ENCODE data around the gene PRDM16. TPM values are rescaled to one million over a fixed set of nuclear protein-coding genes. Genes with fewer than 3 reads are reported as not detected.

Gene PRDM16
- total and polyA plus RNA-seq, 2 experiments from 2014 or later: 0.14 to 0.16 TPM

DNA sequence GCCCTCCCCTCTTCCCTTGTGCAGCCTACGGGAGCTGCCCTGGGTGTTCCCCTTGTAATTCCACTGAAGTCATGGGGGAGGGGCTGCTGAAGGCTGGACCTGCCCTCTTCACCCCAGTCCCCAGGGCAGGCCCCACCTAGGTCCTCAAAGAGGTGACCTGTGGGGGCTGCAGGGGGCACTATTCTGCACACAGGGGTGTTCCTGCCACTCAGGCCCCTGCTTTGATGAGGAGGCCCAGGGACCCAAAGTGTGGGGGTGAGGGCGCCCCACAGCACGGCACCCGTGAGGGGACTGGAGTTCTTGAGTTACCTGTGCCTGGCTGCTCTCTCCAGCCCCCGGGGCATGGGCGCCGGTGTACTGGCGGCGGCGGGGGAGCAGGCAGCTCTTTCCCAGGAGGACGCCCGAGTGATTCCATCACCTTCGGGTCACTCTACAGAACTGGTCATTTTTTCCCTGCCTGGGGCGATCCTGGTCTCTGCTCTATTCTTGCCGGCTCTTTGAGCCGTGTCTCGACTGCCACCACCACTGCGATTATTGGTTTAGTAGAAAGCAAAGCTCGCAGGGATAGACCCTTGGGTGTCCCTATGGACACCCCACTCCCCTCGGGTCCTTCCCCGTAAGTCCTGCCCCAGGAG, 6.9 kb upstream of the PRDM16 start (continued):
- TF ChIP-seq, protein P1, sequence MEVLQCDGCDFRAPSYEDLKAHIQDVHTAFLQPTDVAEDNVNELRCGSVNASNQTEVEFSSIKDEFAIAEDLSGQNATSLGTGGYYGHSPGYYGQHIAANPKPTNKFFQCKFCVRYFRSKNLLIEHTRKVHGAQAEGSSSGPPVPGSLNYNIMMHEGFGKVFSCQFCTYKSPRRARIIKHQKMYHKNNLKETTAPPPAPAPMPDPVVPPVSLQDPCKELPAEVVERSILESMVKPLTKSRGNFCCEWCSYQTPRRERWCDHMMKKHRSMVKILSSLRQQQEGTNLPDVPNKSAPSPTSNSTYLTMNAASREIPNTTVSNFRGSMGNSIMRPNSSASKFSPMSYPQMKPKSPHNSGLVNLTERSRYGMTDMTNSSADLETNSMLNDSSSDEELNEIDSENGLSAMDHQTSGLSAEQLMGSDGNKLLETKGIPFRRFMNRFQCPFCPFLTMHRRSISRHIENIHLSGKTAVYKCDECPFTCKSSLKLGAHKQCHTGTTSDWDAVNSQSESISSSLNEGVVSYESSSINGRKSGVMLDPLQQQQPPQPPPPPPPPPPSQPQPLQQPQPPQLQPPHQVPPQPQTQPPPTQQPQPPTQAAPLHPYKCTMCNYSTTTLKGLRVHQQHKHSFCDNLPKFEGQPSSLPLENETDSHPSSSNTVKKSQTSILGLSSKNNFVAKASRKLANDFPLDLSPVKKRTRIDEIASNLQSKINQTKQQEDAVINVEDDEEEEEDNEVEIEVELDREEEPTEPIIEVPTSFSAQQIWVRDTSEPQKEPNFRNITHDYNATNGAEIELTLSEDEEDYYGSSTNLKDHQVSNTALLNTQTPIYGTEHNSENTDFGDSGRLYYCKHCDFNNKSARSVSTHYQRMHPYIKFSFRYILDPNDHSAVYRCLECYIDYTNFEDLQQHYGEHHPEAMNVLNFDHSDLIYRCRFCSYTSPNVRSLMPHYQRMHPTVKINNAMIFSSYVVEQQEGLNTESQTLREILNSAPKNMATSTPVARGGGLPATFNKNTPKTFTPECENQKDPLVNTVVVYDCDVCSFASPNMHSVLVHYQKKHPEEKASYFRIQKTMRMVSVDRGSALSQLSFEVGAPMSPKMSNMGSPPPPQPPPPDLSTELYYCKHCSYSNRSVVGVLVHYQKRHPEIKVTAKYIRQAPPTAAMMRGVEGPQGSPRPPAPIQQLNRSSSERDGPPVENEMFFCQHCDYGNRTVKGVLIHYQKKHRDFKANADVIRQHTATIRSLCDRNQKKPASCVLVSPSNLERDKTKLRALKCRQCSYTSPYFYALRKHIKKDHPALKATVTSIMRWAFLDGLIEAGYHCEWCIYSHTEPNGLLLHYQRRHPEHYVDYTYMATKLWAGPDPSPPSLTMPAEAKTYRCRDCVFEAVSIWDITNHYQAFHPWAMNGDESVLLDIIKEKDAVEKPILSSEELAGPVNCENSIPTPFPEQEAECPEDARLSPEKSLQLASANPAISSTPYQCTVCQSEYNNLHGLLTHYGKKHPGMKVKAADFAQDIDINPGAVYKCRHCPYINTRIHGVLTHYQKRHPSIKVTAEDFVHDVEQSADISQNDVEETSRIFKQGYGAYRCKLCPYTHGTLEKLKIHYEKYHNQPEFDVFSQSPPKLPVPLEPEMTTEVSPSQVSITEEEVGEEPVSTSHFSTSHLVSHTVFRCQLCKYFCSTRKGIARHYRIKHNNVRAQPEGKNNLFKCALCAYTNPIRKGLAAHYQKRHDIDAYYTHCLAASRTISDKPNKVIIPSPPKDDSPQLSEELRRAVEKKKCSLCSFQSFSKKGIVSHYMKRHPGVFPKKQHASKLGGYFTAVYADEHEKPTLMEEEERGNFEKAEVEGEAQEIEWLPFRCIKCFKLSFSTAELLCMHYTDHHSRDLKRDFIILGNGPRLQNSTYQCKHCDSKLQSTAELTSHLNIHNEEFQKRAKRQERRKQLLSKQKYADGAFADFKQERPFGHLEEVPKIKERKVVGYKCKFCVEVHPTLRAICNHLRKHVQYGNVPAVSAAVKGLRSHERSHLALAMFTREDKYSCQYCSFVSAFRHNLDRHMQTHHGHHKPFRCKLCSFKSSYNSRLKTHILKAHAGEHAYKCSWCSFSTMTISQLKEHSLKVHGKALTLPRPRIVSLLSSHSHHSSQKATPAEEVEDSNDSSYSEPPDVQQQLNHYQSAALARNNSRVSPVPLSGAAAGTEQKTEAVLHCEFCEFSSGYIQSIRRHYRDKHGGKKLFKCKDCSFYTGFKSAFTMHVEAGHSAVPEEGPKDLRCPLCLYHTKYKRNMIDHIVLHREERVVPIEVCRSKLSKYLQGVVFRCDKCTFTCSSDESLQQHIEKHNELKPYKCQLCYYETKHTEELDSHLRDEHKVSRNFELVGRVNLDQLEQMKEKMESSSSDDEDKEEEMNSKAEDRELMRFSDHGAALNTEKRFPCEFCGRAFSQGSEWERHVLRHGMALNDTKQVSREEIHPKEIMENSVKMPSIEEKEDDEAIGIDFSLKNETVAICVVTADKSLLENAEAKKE (CRISPR knock-in tag; IDR thresholded peaks at IDR 0.05): no peak
- no peak for TF ChIP-seq ZNF114 (CRISPR knock-in tag; IDR thresholded peaks at IDR 0.05)

DNA sequence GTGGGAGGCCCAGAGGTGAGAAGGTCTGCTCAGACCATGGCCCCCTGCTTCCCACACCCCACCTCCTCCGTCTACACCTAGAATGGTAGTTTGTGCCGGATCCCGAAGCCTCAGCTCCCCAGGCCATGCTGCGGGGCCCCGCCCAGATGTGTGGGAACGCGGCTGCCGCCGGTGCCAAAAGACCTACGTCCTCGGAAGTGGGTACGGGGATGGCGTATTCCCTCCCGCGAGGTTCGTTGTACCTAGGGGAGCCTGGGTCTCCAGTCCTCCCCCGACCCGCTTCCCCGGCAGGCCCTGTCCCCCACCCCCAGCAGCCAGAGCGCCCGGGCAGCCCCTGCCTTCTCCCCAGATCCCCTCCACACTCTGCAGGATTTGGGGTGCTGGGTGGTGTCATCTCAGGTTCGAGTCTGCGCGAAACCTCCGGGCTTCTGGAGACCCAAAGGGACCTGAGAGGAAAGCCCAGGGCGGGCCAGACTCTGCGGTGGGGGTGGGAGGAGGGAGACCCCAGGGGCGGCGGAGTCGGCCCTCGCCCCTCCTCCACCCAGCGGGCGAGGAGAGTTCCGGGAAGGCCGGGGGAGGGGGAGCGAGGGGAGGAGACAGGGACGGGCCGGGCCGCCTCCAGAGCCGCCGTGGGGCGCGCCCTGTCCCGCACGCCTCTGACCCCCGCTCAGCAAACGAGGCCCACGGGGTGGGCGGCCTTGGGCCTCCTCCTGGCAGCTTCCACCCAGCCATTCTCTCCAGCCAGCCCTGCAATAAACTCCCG, 6.2 kb upstream of the PRDM16 start:
- Histone ChIP-seq H3K4me3 (peak overlapping the region; percentile 62), H3K36me3 (ENCODE audit: insufficient read depth) (no peaks in the 10 kb centered on the region), H4K20me1 (replicated peaks; ENCODE audit: insufficient read depth) (no peaks in the 10 kb centered on the region; the same call in none of the 2 replicates), H3K79me2 (replicated peaks; ENCODE audit: insufficient read depth) (no peaks in the 10 kb centered on the region), H3K27ac (ENCODE audit: low read depth) (no peak overlapping the region), H3K27me3 (ENCODE audit: insufficient read depth) (peaks cover 79% of the 10 kb centered on the region), H3K9me2 (ENCODE audit: insufficient read depth) (no peaks in the 10 kb centered on the region), H2AFZ (peak overlapping the region; percentile 47; the same call in 1 of the 2 replicates), H3K4me2 (peak overlapping the region; percentile 80), H3K4me1 (ENCODE audit: insufficient read depth) (peaks cover 15% of the 10 kb centered on the region; the same call in 1 of the 2 replicates), H3F3A (replicated peaks; ENCODE audit: low read depth) (no peaks in the 10 kb centered on the region)
- Mint-ChIP-seq H3K4me3 (peak overlapping the region; percentile 60), H3K27me3 (ENCODE audit: insufficient read depth, low read depth, poor library complexity) (peaks cover 74% of the 10 kb centered on the region), H3K27ac (no peak overlapping the region), H3K9me3 (no peaks in the 10 kb centered on the region; the same call in 1 of the 3 replicates), H3K4me1 (peaks cover 5% of the 10 kb centered on the region), H3K36me3 (ENCODE audit: low read depth) (no peaks in the 10 kb centered on the region; the same call in 2 of the 3 replicates)
- TF ChIP-seq ZNF331 (CRISPR knock-in tag; IDR thresholded peaks at IDR 0.05; ENCODE audit: low read depth): no peak
- no peak for TF ChIP-seq ZNF114 (CRISPR knock-in tag; IDR thresholded peaks at IDR 0.05)
- TF ChIP-seq, protein P1 (CRISPR knock-in tag; IDR thresholded peaks at IDR 0.05): no peak
- TF ChIP-seq EZH2 (IDR thresholded peaks at IDR 0.05; ENCODE audit: low read depth, unreplicated experiment): peak; percentile 49
- ATAC-seq (peak; percentile 19), DNase-seq (ENCODE audit: low spot score) (peak; percentile 70)

Data from GM23338 (cell line).